ENCODE data around the gene TGFB3.

TGFB3 gene

GRCh38 chr14:75986439-75986765, 4.6 kb upstream of the TGFB3 start:
- DNase-seq, result no peak

DNA sequence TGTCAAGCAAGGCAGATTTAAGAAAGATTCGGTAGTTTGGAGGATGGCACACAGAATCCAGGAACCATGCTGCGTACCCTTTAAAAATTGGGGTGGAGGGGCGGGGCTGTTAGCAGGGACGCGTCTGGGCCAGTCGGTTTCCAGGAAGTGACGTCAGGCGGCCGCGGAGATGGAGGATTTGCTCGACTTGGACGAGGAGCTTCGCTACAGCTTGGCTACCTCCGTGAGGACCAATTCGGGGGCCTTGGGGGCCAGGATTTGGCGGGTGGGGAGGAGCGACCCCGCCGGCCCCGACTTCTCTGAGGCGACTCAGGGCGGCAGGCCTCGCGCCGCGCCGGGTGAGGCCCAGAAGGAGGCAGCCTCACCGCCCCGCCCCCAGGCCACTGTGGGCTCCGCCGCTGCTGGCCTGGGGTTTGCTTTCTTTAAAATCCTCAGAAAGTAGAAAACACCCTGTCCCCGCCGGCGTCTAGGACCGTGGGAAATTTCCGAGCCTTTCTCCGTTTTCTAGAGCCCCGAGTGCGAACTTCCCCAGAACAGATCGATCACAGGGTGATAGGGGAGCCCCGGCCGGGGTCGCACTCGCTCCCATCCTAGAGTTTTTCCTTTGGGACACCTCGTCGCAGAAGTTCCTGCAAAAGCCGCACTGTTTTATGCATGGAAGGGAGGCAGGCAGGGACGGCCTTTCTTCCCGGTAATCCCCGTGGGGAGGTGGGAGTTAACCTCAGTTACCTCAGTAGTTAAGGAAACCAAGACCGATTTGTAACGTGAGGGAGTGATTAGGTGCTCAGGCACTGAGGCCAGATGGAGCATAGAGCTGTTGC, 4.0 kb upstream of the TGFB3 start, which contains the start of gene IFT43:
Gene IFT43 (plus strand): TSS at position 146 of the 821 bp plus-strand sequence. CDS start 24 bp downstream, at position 170.
- DNase-seq, result peak; percentile 86

- DNase-seq, result no peak
Measured at GRCh38 chr14:75984674-75985073, 2.9 kb upstream of the TGFB3 start.

- no peak for DNase-seq
Measured at GRCh38 chr14:75983019-75983358, 1.2 kb upstream of the TGFB3 start.

DNA sequence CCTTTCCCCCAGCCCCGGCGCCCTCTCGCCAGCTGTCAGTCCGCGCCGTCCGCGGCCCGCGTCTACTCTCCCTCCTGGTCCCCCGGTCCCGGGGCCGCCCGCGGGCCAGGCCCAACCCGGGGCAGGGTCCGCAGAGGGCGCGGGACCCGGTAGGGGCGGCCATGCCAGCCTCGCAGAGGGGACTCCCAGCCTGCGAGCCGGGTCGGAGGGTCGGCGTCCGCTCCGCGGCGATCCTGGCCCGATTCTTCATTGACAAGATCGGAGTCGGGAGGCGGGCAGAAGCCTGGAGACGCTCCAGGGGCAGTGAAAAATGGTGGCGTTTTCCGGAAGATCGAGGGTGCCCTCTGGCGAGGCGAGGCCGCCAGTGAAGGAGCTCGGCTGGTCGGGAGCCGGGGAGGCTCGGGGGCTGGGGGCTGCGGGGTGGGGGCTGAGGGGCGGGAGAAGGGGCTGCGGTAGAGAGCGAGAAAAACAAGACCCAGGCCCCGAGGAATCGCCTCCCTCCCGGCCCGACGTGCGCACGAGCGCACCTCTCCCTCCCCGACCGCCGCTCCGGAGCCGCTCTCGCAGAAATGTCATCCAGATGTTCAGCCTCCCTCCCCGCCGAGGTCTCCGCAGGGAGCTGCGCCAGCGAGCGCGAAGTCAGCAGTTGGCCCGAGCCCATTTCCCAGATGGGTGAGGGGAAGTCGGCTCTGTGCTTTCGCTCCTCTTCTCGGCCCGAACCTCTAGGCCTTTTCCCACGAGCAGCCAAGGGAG, 647 bp upstream of the TGFB3 start:
- peak; percentile 72 for DNase-seq

DNA sequence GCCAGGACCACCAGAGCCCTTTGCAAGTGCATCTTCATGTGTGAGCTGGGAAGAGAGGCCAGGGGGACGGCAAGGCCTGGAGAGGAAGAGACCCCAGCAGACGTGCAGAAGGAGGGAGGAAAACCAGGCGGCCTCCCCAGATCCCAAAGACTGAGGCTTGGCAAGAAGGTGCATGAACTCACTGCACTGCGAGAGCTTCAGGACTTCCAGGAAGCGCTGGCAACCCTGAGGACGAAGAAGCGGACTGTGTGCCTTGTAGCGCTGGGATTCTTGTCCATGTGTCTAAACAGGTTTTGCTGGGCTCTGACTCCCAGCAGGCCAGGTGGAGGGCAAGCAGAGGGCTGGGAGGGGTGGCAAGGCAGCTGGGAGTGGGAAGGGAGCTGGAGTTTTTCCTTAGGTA, 939 bp downstream of the TGFB3 start:
- DNase-seq, result no peak

- DNase-seq, result no peak
Measured at GRCh38 chr14:75979648-75980565, 1.9 kb downstream of the TGFB3 start.

DNA sequence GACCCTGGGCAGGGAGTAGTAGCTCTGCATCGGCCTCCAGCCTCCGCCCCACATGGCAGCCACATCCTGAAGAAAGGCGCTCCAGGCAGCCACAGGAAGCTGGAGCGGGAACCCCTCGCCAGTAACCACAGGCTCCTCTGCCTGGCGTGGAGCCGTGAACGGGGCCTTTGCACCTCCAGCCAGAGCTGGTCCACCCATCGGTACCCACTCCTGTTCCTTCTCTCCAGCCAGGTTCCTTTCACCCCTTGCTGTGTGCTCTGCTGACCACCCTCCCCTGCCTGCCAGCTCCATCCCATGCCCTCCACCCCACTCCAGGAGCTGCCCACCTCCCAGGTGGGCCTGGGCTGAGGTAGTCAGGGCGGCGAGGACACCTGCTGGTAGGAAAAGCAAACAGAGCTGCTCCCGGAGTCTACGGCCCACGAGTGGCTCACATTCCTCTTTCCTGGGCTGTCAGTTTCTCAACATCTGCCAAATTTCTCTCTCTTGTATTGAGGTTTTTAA, 2.7 kb downstream of the TGFB3 start:
- no peak for DNase-seq

GRCh38 chr14:75978249-75978731, 3.5 kb downstream of the TGFB3 start:
- DNase-seq, result no peak

DNA sequence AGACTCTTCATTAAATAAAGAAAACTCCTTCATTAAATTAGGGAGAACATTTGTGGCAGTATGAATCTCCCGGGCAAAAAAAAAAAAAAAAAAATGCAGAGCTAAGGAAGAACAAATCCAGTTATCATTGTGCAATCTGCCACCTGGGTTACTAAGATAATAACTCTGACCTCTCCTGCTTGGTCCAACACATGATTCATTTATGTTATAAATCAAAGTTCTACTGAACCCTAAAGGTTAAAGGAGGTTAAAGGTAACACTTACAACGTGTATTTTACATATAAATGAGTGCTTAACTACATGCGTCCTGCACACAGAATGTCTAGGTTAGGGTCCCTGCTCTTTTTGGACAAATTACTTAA, 4.2 kb downstream of the TGFB3 start:
- no peak for DNase-seq

GRCh38 chr14:75976826-75977581, 4.8 kb downstream of the TGFB3 start:
- no peak for DNase-seq

DNA sequence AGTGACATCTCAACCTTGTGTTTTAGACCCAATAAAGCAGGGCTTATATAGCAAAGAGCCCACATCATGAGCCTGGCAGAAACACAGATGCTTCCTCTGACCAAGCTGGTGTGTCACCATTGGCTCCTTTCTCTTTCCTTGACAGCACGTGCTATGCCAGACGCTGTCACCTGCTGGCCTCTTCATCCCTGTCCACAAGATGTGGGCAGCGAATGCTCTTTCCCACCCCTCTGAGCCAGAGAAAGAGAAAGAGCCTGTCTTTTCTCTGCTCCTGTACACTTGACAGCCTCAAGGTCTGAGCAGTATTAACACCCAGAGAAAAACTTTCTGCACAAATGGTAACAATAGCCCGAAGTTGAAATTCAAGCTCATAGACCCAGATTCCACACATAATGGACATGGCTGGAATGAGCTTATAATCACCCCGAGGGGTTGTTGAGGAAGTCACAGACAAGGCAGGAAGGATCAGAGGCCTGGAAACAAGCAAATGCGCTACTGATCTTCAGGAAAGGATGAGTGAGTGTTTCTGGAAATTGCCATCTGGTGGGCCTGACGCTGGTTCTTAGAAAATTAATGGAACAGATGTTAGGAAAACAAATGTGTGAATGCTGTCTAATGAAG, 8.9 kb downstream of the TGFB3 start:
- no peak for DNase-seq

GRCh38 chr14:75971509-75971908, 10.3 kb downstream of the TGFB3 start:
- no peak for DNase-seq

DNA sequence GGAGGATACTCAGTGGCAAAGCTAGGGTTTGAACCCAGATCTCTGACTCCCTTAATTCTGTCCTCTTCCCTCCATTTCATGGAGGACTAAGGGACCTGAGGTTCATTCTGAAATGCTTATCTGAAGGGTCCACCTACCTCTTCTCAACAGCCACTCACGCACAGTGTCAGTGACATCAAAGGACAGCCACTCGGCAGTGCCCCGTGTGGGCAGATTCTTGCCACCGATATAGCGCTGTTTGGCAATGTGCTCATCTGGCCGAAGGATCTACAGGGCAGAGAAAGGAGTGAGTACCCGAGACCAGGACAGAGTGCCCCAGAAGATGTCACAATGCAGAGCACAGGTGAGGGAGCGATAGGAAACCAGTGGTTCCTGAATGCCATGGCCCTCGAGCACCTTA, 10.8 kb downstream of the TGFB3 start:
- DNase-seq, result no peak

DNA sequence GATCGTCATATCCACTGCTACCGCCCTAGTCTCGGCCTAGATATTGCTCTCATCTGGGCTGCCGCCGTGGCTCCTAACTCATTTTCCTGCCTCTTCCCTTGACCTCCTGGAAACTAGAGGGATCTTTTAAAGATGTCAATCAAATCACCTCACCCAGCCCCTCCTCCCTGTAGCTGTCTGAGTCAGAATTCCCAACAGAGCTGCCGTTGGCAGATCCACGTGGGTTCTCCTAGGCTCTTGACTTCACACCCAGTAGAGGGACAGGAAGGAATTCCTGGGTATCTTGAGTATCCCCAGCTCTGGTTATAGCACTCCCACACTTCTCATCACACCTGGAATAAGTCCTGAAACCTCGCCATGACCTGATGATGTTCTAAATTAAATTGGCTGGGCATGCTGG, 11.9 kb downstream of the TGFB3 start:
- no peak for DNase-seq

DNA sequence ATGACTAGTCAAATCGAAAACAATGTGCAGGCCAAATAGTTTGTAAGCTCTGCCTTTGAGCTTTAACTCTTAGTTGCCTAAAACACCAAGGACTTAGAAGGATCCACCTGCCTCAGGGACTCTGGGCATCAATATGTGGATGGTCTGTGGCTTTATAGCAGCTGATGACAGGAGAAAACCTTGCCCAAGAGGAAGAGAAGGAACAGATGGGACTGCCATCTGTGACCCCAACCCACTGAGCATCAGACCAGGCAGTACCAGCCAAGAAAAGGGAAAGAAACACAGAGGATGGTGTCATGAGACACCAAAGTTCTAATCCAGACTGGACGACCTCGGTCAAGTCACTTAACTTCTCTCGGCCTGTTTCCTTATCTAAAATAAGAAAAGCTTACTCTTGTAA, 12.7 kb downstream of the TGFB3 start:
- DNase-seq, result no peak

GRCh38 chr14:75968456-75968855, 13.3 kb downstream of the TGFB3 start:
- no peak for DNase-seq

GRCh38 chr14:75967866-75968265, 13.9 kb downstream of the TGFB3 start:
- DNase-seq, result no peak

DNA sequence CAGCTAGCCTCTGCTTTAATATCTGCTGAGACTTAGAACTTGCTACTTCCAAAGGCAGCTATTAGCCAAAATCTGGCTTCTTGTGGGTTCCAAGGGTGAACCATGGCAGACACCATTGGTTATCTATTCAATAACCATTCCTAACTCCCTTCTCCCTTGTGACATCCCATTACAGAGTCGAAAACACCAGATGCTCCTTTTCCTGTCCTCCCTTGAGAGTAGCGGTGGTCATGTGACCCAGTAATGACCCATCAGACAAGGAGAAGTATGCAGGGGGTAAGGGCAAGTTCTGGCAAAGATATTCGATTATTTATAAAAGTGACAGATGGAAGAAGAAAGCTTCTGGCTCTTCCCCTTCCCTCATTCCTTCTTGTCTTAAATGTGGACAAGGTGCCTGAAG, 20.1 kb downstream of the TGFB3 start:
- DNase-seq, result no peak

- no peak for DNase-seq
Measured at GRCh38 chr14:75960231-75960630, 21.6 kb downstream of the TGFB3 start.

- DNase-seq, result no peak
Measured at GRCh38 chr14:75959031-75959430, 22.8 kb downstream of the TGFB3 start.

- no peak for DNase-seq
Measured at GRCh38 chr14:75952489-75952888, 29.3 kb downstream of the TGFB3 start.
